ENCODE results near the gene DUS1L. TPM values are rescaled to one million over a fixed set of nuclear protein-coding genes. Genes with fewer than 3 reads are reported as not detected.

DUS1L gene
- total and polyA plus RNA-seq, 9 donors = 15.0 to 72.4 (median 62.5) TPM

DNA sequence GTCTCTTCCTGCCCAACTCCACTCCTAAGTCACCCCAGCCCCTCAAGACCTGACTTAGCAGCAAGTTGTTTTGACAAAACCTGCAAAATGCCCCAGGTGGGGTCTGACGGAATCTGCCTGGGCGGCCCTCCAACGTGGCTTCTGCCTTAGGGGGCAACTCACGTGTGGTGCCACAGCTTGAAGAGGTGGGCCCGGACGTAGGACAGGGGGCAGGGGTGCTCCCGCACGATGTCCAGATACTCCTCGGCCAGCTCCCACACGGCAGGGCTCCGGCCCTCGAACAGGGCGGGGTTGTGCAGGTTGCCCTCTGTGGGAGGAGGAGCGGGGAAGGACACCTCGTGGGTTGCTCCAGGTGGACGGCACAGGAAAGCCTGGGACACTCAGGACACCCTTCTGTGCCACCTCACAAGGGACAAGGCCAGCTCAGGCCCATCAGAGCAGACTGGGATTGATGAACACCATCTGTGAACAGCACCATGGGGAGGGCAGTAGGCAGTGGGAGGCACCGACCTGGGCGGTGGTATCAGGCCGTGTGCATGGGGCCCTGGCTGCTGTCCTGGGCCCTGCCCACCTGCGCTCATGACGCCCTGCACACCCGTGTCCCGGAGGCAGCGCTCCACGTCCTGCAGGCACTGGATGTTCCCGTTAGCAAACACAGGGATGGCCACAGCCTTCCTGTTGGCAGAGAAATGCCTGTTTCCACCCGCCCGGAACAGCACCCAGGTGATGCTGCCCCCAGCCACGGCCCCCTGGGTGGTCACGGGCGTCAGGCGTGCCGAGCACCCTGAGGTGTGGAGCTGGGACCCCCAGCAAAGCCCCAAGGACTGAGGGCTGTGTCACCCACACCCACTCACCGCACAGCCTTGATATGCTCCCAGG lies 4.3 kb downstream of the DUS1L start:
- no peaks in the 10 kb centered on the region for H3K36me3 ChIP-seq
- DNase-seq = no peak
- H3K27ac ChIP-seq = no peak overlapping the region
- H3K9me3 ChIP-seq = no peaks in the 10 kb centered on the region
- intact Hi-C loops (cut with DNase I) = no loop called here
- WGBS, 3 donors = 76 to 83% (median 82%) methylated on average over 27 to 34 of the region's 34 CpGs
- TF ChIP-seq POLR2A (IDR thresholded peaks at IDR 0.05) (no peak), EP300 (IDR thresholded peaks at IDR 0.05) (no peak)
- no peaks in the 10 kb centered on the region for H3K27me3 ChIP-seq
- no peak overlapping the region for H3K4me3 ChIP-seq
- H3K4me1 ChIP-seq (ENCODE audit: insufficient read depth) = peaks cover 6% of the 10 kb centered on the region

DNA sequence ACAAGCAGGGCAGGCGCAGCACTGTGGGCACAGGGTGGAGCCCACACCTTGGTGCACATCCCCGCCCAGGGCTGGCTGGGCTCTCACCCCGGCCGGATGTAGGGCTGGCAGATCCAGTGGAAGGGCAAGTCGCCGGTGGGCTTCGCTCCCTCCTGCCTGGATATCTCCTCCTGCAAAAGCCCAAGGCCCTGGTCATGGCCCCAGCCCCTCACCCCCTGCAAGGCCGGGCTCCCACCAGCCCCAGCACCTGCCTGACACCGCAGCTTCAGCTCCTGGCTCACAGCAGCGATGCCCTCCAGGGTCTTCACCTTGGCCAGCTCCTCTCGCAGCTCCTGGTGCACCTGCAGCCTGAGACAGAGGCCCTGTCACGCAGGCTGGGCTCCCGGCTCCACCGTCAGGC lies 5.0 kb downstream of the DUS1L start:
- H3K4me3 ChIP-seq = no peak overlapping the region
- no peak for DNase-seq
- 82 to 93% (median 85%) methylated on average over 10 to 14 of the region's 14 CpGs for WGBS, 3 donors
- no peaks in the 10 kb centered on the region for H3K27me3 ChIP-seq
- TF ChIP-seq EP300 (IDR thresholded peaks at IDR 0.05) (no peak), POLR2A (IDR thresholded peaks at IDR 0.05) (no peak)
- TF ChIP-seq, protein P1, sequence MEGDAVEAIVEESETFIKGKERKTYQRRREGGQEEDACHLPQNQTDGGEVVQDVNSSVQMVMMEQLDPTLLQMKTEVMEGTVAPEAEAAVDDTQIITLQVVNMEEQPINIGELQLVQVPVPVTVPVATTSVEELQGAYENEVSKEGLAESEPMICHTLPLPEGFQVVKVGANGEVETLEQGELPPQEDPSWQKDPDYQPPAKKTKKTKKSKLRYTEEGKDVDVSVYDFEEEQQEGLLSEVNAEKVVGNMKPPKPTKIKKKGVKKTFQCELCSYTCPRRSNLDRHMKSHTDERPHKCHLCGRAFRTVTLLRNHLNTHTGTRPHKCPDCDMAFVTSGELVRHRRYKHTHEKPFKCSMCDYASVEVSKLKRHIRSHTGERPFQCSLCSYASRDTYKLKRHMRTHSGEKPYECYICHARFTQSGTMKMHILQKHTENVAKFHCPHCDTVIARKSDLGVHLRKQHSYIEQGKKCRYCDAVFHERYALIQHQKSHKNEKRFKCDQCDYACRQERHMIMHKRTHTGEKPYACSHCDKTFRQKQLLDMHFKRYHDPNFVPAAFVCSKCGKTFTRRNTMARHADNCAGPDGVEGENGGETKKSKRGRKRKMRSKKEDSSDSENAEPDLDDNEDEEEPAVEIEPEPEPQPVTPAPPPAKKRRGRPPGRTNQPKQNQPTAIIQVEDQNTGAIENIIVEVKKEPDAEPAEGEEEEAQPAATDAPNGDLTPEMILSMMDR (IDR thresholded peaks at IDR 0.05) = no peak
- peaks cover 3% of the 10 kb centered on the region for H3K4me1 ChIP-seq (ENCODE audit: insufficient read depth)
- H3K27ac ChIP-seq = no peak overlapping the region
- intact Hi-C loops (cut with DNase I) = no loop called here
- H3K36me3 ChIP-seq = no peaks in the 10 kb centered on the region
- H3K9me3 ChIP-seq = no peaks in the 10 kb centered on the region

DNA sequence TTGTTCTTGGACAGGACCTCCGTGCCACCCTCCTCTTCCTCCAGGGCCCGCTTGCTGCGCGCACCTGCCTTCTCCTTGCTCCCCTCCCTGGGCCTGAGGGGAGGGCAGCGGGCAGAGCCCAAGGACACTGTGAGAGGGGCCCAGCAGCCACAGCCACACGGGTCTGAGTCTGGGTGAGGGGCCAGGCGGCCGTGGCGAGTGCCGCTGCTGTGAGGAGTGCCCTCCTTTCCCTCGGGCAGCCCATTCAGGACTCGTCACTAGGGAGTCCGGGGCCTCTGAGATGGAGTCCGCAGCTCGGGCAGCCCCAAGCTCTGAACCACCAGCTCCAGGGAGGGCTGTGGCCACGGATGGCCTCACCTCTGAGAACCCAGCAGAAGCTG lies 5.6 kb downstream of the DUS1L start:
- Histone ChIP-seq H3K36me3 (no peaks in the 10 kb centered on the region), H3K27ac (no peak overlapping the region), H3K9me3 (no peaks in the 10 kb centered on the region), H3K4me1 (ENCODE audit: insufficient read depth) (peaks cover 3% of the 10 kb centered on the region), H3K27me3 (no peaks in the 10 kb centered on the region), H3K4me3 (no peak overlapping the region)
- WGBS, 3 donors = 73 to 80% (median 75%) methylated on average over 15 to 16 of the region's 16 CpGs
- intact Hi-C loops (cut with DNase I) = no loop called here
- TF ChIP-seq, protein P1 (IDR thresholded peaks at IDR 0.05) = no peak
- TF ChIP-seq EP300 (IDR thresholded peaks at IDR 0.05) (no peak), POLR2A (IDR thresholded peaks at IDR 0.05) (no peak)
- no peak for DNase-seq

DNA sequence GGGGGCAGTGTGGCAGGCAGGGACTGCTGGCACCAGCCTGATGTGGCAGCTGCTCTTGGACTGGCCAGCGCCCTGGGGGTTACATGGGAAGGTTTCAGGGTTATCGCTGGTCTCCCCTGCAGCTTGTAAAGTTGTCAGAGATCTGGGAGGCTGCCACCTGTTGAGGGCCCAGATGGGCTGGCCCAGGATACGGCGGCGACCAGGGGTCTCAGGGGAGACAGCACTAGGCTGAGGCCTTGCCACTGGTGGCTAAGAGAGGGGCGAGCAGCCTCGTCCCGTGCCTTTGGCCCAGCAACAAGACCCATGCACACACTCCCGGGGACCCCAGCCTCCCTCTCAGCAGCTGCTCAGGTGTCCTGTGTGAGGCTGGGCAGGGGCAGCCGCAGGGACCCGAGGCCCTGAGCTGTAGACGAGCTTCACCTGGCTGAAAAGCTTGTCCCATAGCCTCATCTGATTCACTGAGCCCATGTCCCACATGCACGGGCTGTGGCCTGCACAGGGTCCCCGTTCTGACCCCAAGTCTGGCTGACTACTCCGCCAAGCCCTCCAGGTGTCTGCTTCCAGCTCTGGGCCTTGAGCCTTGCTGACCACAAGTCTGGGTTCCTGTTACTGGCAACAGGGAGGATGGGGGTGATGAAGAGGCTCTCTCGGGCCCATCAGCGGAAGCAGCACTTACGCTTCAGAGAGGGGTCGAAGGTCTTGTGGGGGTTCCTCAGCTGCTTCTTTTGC lies 6.2 kb downstream of the DUS1L start:
- TF ChIP-seq EP300 (IDR thresholded peaks at IDR 0.05) (no peak), POLR2A (IDR thresholded peaks at IDR 0.05) (no peak)
- TF ChIP-seq, protein P1 (IDR thresholded peaks at IDR 0.05) = no peak
- Histone ChIP-seq H3K27me3 (no peaks in the 10 kb centered on the region), H3K27ac (no peak overlapping the region), H3K9me3 (no peaks in the 10 kb centered on the region), H3K4me1 (ENCODE audit: insufficient read depth) (no peaks in the 10 kb centered on the region), H3K36me3 (no peaks in the 10 kb centered on the region), H3K4me3 (no peak overlapping the region)
- 63 to 65% (median 64%) methylated on average over 19 of the region's 19 CpGs for WGBS, 3 donors
- peak in 1 of 5 donors; percentile 11 for DNase-seq
- intact Hi-C loops (cut with DNase I) = loop anchor here in 1 of 4 donors (10.0 kb wide), 1 partner anchor 65 kb away; no protein-coding TSS in a partner anchor
